IPS-18c (cell line): ENCODE data around the gene YY1.
"Not testable (repeated sequence)": the region's sequence is repeated elsewhere in the genome, so short reads cannot be mapped to it uniquely, and the experiment has no call there.

Experiments used
- H3K4me3 ChIP-seq: 2 replicates; pipeline ENCODE4 v1.7.0; 2013; ENCODE audit warnings: low read depth, mild to moderate bottlenecking, low read length, moderate library complexity; ENCODE audit not compliant: insufficient read depth
- H3K9me3 ChIP-seq: one replicate; pipeline ENCODE4 v1.6.1; 2013; ENCODE audit warnings: mild to moderate bottlenecking, low read length, moderate library complexity; ENCODE audit not compliant: control insufficient read depth, insufficient read depth

The YY1 gene

GRCh38 chr14:100287202-100287997 lies 48.5 kb downstream of the YY1 start:
- H3K4me3 ChIP-seq = no peak overlapping the region
- H3K9me3 ChIP-seq = no peaks in the 10 kb centered on the region

- not testable (repeated sequence) for H3K4me3 ChIP-seq, H3K9me3 ChIP-seq
Measured at GRCh38 chr14:100287998-100288295, 49.0 kb downstream of the YY1 start.

GRCh38 chr14:100288382-100289185 lies 49.6 kb downstream of the YY1 start:
- H3K9me3 ChIP-seq = no peaks in the 10 kb centered on the region
- no peak overlapping the region for H3K4me3 ChIP-seq

GRCh38 chr14:100289916-100290606 lies 51.1 kb downstream of the YY1 start:
- H3K9me3 ChIP-seq = no peaks in the 10 kb centered on the region
- no peak overlapping the region for H3K4me3 ChIP-seq

- H3K9me3 ChIP-seq = no peaks in the 10 kb centered on the region
- H3K4me3 ChIP-seq = no peak overlapping the region
Measured at GRCh38 chr14:100290607-100291304, 51.8 kb downstream of the YY1 start.

- Histone ChIP-seq H3K9me3 (no peaks in the 10 kb centered on the region), H3K4me3 (no peak overlapping the region)
Measured at GRCh38 chr14:100291305-100292075, 52.5 kb downstream of the YY1 start.

GRCh38 chr14:100292301-100292775 lies 53.4 kb downstream of the YY1 start:
- no peak overlapping the region for H3K4me3 ChIP-seq
- H3K9me3 ChIP-seq = no peaks in the 10 kb centered on the region

- Histone ChIP-seq H3K4me3 (no peak overlapping the region), H3K9me3 (no peaks in the 10 kb centered on the region)
Measured at GRCh38 chr14:100292776-100293461, 54.0 kb downstream of the YY1 start.

- Histone ChIP-seq H3K9me3 (no peaks in the 10 kb centered on the region), H3K4me3 (no peak overlapping the region)
Measured at GRCh38 chr14:100293497-100294212, 54.7 kb downstream of the YY1 start.

GRCh38 chr14:100294213-100294962 lies 55.4 kb downstream of the YY1 start:
- H3K9me3 ChIP-seq = no peaks in the 10 kb centered on the region
- no peak overlapping the region for H3K4me3 ChIP-seq

GRCh38 chr14:100294963-100295330 lies 56.0 kb downstream of the YY1 start:
- H3K9me3 ChIP-seq = no peaks in the 10 kb centered on the region
- H3K4me3 ChIP-seq = no peak overlapping the region

GRCh38 chr14:100295376-100296105 lies 56.6 kb downstream of the YY1 start:
- Histone ChIP-seq H3K4me3 (no peak overlapping the region), H3K9me3 (no peaks in the 10 kb centered on the region)

GRCh38 chr14:100296106-100296651 lies 57.2 kb downstream of the YY1 start:
- H3K4me3 ChIP-seq = no peak overlapping the region
- no peaks in the 10 kb centered on the region for H3K9me3 ChIP-seq

- H3K9me3 ChIP-seq, H3K4me3 ChIP-seq: not testable (repeated sequence)
Measured at GRCh38 chr14:100296729-100297128, 57.8 kb downstream of the YY1 start.
